Pancreas (tissue), 10 donors: ENCODE measurements around the gene SLC25A27. TPM values are rescaled to one million over a fixed set of nuclear protein-coding genes. Genes with fewer than 3 reads are reported as not detected.

Experiments
- ATAC-seq, 4 donors: fragments of 200-7000 bp; cut with Tn5 transposase; one replicate each; pipeline versions ENCODE4 v1.8.0 to v1.9.1; 2020; ENCODE audit warnings: mild to moderate bottlenecking in 4 of 4, moderate library complexity in 4 of 4
- DNase-seq, 6 donors: peaks; one replicate each; pipeline ENCODE4 v3.0.0-alpha.2; 2020
- FAIRE-seq: peaks from 2 replicates; lab custom pipeline; 2012; peaks lifted over from hg19 to GRCh38; lab: Jason Lieb, UNC
- H3K27ac ChIP-seq, 4 donors: fragments of 200-600 bp; sonication (generic); 1 replicate in 3 of 4; 2 replicates in 1 of 4; pipeline versions ENCODE4 v1.5.0 to v1.8.0; 2020
- H3K27me3 ChIP-seq, 4 donors: fragments of 200-600 bp; one replicate each; pipeline ENCODE4 v1.8.0; 2021
- H3K36me3 ChIP-seq, 3 donors: fragments of 200-600 bp; sonication (generic) in 1 of 3; one replicate each; pipeline versions ENCODE4 v1.5.0 to v1.8.0; 2020 to 2021
- H3K4me1 ChIP-seq, 3 donors: fragments of 200-600 bp; one replicate each; pipeline ENCODE4 v1.8.0; 2021
- H3K4me3 ChIP-seq, 4 donors: fragments of 200-600 bp; sonication (generic) in 2 of 4; one replicate each; pipeline versions ENCODE4 v1.5.0 to v1.8.0; 2020 to 2021
- H3K9me3 ChIP-seq, 4 donors: fragments of 200-600 bp; one replicate each; pipeline ENCODE4 v1.8.0; 2021
- CTCF ChIP-seq, 4 donors: fragments of 200-600 bp; sonication (generic) in 3 of 4; IDR thresholded peaks; one replicate each; pipeline versions ENCODE4 v1.5.0 to v1.8.0; 2021; ENCODE audit warnings: antibody characterized with exemption in 4 of 4
- WGBS, 2 donors: extraction: QIAGEN DNeasy Blood & Tissue Kit; methylation state at CpG; one replicate each; pipeline ENCODE4 v1.1.7; 2013; 5-methylcytosine and 5-hydroxymethylcytosine counted together
- intact Hi-C, 3 donors: fragments of 100-400 bp; cut with DNase I; formaldehyde crosslinking; loops; one replicate each; pipeline versions ENCODE4 v1.11.1 to v1.14.2; 2022
- polyA plus RNA-seq, 2 donors: library from polyadenylated mRNA; stranded (reverse); fragments of 200-250 nt; gene quantifications; one replicate each; pipeline ENCODE4 v1.2.3, GENCODE V29; 2013
- total RNA-seq, 6 donors: library from RNA; stranded (reverse); fragmentation: NEBNext Ultra II Directional in 4 of 6; extraction: Animal tissue kit (Norgen Biotek cat#: 25700) in 4 of 6; gene quantifications; one replicate each; pipeline versions ENCODE4 v1.2.1 to v1.2.4, GENCODE V29; 2021 to 2023
- donor health status: healthy with polysubstance abuse.
- donor health status: DM: no; HTN: no; CAD: no; lungs with moderate emphysema.
- donor health status: DM: no; HTN: no; CAD: no.
- donor health status: control.
- donor health status: control.
- donor health status: Bipolar disorder and iron deficiency.
- donor health status: DM: yes; HTN: yes; CAD: no.
- donor health status: DM: no; HTN: no; CAD: no.
- donor health status: DM: no; HTN: no; CAD: no.
- donor health status: DM: yes; HTN: yes; CAD: no.

Gene SLC25A27
- total and polyA plus RNA-seq, 8 donors, result 3.3 to 63.2 (median 10.9) TPM

- Histone ChIP-seq H3K27ac (no peak overlapping the region), H3K4me1 (no peaks in the 10 kb centered on the region), H3K4me3 (no peak overlapping the region), H3K36me3 (no peaks in the 10 kb centered on the region), H3K27me3 (no peaks in the 10 kb centered on the region), H3K9me3 (no peaks in the 10 kb centered on the region)
- no peak for TF ChIP-seq CTCF (IDR thresholded peaks at IDR 0.05)
- ATAC-seq, result peak in 1 of 4 donors; percentile 43
- DNase-seq, result no peak
- intact Hi-C loops, result loop anchor here in 1 of 3 donors (10.0 kb wide), 1 partner anchor 204 kb away; no protein-coding TSS in a partner anchor
- 51 to 53% methylated on average over 3 of the region's 3 CpGs for WGBS, 2 donors
- no peak for FAIRE-seq
Measured at GRCh38 chr6:46628976-46629375, 23.8 kb upstream of the SLC25A27 start.

- Histone ChIP-seq H3K27ac (no peak overlapping the region), H3K4me1 (no peaks in the 10 kb centered on the region), H3K4me3 (no peak overlapping the region), H3K9me3 (no peaks in the 10 kb centered on the region), H3K36me3 (no peaks in the 10 kb centered on the region), H3K27me3 (no peaks in the 10 kb centered on the region)
- no peak for TF ChIP-seq CTCF (IDR thresholded peaks at IDR 0.05)
- intact Hi-C loops, result loop anchor here in 1 of 3 donors (10.0 kb wide), 1 partner anchor 205 kb away; no protein-coding TSS in a partner anchor
- ATAC-seq (no peak), FAIRE-seq (no peak), DNase-seq (no peak)
- 85 to 86% methylated on average over 7 of the region's 7 CpGs for WGBS, 2 donors
Measured at GRCh38 chr6:46629691-46630090, 23.1 kb upstream of the SLC25A27 start.

GRCh38 chr6:46632053-46632452 is 20.7 kb upstream of the SLC25A27 start:
- no peak overlapping the region for H3K27ac ChIP-seq
- ATAC-seq, result no peak
- WGBS, 2 donors, result 91 to 94% methylated on average over 1 of the region's 1 CpG
- no peaks in the 10 kb centered on the region for H3K36me3 ChIP-seq
- FAIRE-seq, result no peak
- H3K4me1 ChIP-seq, result no peaks in the 10 kb centered on the region
- no peak overlapping the region for H3K4me3 ChIP-seq
- intact Hi-C loops, result no loop called here
- DNase-seq, result no peak
- no peak for TF ChIP-seq CTCF (IDR thresholded peaks at IDR 0.05)
- H3K27me3 ChIP-seq, result no peaks in the 10 kb centered on the region
- H3K9me3 ChIP-seq, result no peaks in the 10 kb centered on the region

GRCh38 chr6:46635462-46635861 is 17.3 kb upstream of the SLC25A27 start:
- no peak for DNase-seq
- intact Hi-C loops, result no loop called here
- 92 to 96% methylated on average over 6 of the region's 6 CpGs for WGBS, 2 donors
- ATAC-seq, result no peak
- Histone ChIP-seq H3K9me3 (no peaks in the 10 kb centered on the region), H3K27me3 (no peaks in the 10 kb centered on the region), H3K27ac (no peak overlapping the region), H3K36me3 (no peaks in the 10 kb centered on the region), H3K4me1 (no peaks in the 10 kb centered on the region), H3K4me3 (no peak overlapping the region)
- no peak for TF ChIP-seq CTCF (IDR thresholded peaks at IDR 0.05)
- no peak for FAIRE-seq

- no peaks in the 10 kb centered on the region for H3K36me3 ChIP-seq
- intact Hi-C loops, result no loop called here
- H3K4me1 ChIP-seq, result no peaks in the 10 kb centered on the region
- ATAC-seq (peak in 1 of 4 donors; percentile 61), DNase-seq (no peak), FAIRE-seq (no peak)
- H3K27ac ChIP-seq, result no peak overlapping the region
- H3K9me3 ChIP-seq, result no peaks in the 10 kb centered on the region
- H3K4me3 ChIP-seq, result no peak overlapping the region
- no peaks in the 10 kb centered on the region for H3K27me3 ChIP-seq
- no peak for TF ChIP-seq CTCF (IDR thresholded peaks at IDR 0.05)
- 81 to 88% methylated on average over 5 of the region's 5 CpGs for WGBS, 2 donors
Measured at GRCh38 chr6:46637145-46637544, 15.6 kb upstream of the SLC25A27 start.
